SK-N-MC (cell line): ENCODE measurements around the gene BMPR1B.
"Not testable (repeated sequence)": the region's sequence is repeated elsewhere in the genome, so short reads cannot be mapped to it uniquely, and the experiment has no call there.

ENCODE experiments used
- DNase-seq: peaks from one replicate; pipeline ENCODE4 v3.0.0-alpha.2; 2011; ENCODE audit warnings: low read depth, low spot score
- H3K27ac ChIP-seq: fragments of 200-600 bp; sonication (generic); 2 replicates; pipeline ENCODE4 v1.5.1; 2016; ENCODE audit warnings: mixed run types
- H3K36me3 ChIP-seq: fragments of 200-600 bp; sonication (generic); 2 replicates; pipeline ENCODE4 v1.6.1; 2017; ENCODE audit warnings: antibody characterized with exemption, low read length, mixed read lengths; ENCODE audit not compliant: insufficient read depth
- H3K4me3 ChIP-seq: fragments of 200-600 bp; sonication (generic); 2 replicates; pipeline ENCODE4 v1.5.1; 2016
- H3K9ac ChIP-seq: fragments of 200-600 bp; sonication (generic); 2 replicates; pipeline ENCODE4 v1.8.0; 2017; ENCODE audit warnings: mixed run types, mixed read lengths; ENCODE audit not compliant: insufficient read length
- H3K9me3 ChIP-seq: fragments of 200-600 bp; sonication (generic); 2 replicates; pipeline ENCODE4 v1.6.1; 2017; ENCODE audit warnings: low read depth, mild to moderate bottlenecking, antibody characterized with exemption, low read length, moderate library complexity, mixed read lengths
- EZH2 ChIP-seq: fragments of 200-600 bp; sonication (generic); IDR thresholded peaks from one replicate; pipeline ENCODE4 v1.6.1; 2017; ENCODE audit warnings: antibody characterized with exemption
- FOXP2 ChIP-seq: optimal IDR thresholded peaks from 2 replicates; pipeline ENCODE3; 2011; ENCODE audit warnings: mild to moderate bottlenecking, moderate library complexity; ENCODE audit not compliant: insufficient read depth; ENCODE audit errors: extremely low read length, control extremely low read depth
- POLR2AphosphoS5 ChIP-seq: IDR thresholded peaks from 2 replicates; pipeline ENCODE4 v1.6.1; 2012; ENCODE audit warnings: mild to moderate bottlenecking, low read depth, low read length, borderline replicate concordance

Gene BMPR1B

GRCh38 chr4:95165926-95166524, 408.3 kb downstream of the BMPR1B start:
- DNase-seq = peak; percentile 57
- Histone ChIP-seq H3K4me3 (no peak overlapping the region), H3K9ac (no peak overlapping the region)

GRCh38 chr4:95167805-95168204, 410.1 kb downstream of the BMPR1B start:
- no peak for TF ChIP-seq EZH2
- DNase-seq = no peak
- H3K9me3 ChIP-seq = no peaks in the 10 kb centered on the region

More at GRCh38 chr4:95165926-95166524, 408.3 kb downstream of the BMPR1B start:
- Histone ChIP-seq H3K27ac (no peak overlapping the region), H3K9me3 (no peaks in the 10 kb centered on the region), H3K36me3 (no peaks in the 10 kb centered on the region)
- no peak for TF ChIP-seq FOXP2
- TF ChIP-seq POLR2AphosphoS5 = no peak
- TF ChIP-seq EZH2 = no peak

GRCh38 chr4:95170176-95170575, 412.4 kb downstream of the BMPR1B start:
- H3K9ac ChIP-seq = no peak overlapping the region
- no peaks in the 10 kb centered on the region for H3K36me3 ChIP-seq
- H3K27ac ChIP-seq = no peak overlapping the region
- no peak for TF ChIP-seq FOXP2
- no peak for TF ChIP-seq POLR2AphosphoS5
- TF ChIP-seq EZH2 = no peak
- no peaks in the 10 kb centered on the region for H3K9me3 ChIP-seq
- H3K4me3 ChIP-seq = no peak overlapping the region
- no peak for DNase-seq

More at GRCh38 chr4:95167805-95168204, 410.1 kb downstream of the BMPR1B start:
- Histone ChIP-seq H3K36me3 (no peaks in the 10 kb centered on the region), H3K4me3 (no peak overlapping the region), H3K9ac (no peak overlapping the region), H3K27ac (no peak overlapping the region)

GRCh38 chr4:95171377-95171776, 413.6 kb downstream of the BMPR1B start:
- H3K9ac ChIP-seq = not testable (repeated sequence)

GRCh38 chr4:95178938-95179337, 421.2 kb downstream of the BMPR1B start:
- no peaks in the 10 kb centered on the region for H3K9me3 ChIP-seq
- H3K9ac ChIP-seq = no peak overlapping the region
- no peaks in the 10 kb centered on the region for H3K36me3 ChIP-seq
- H3K4me3 ChIP-seq = no peak overlapping the region
- no peak overlapping the region for H3K27ac ChIP-seq
- no peak for DNase-seq
- TF ChIP-seq EZH2 (no peak), POLR2AphosphoS5 (no peak), FOXP2 (no peak)

More at GRCh38 chr4:95171377-95171776, 413.6 kb downstream of the BMPR1B start:
- not testable (repeated sequence) for H3K9me3 ChIP-seq, H3K27ac ChIP-seq, H3K36me3 ChIP-seq, H3K4me3 ChIP-seq, DNase-seq

GRCh38 chr4:95180531-95181242, 422.9 kb downstream of the BMPR1B start:
- Histone ChIP-seq H3K27ac (no peak overlapping the region), H3K9ac (no peak overlapping the region), H3K9me3 (no peaks in the 10 kb centered on the region), H3K36me3 (no peaks in the 10 kb centered on the region), H3K4me3 (no peak overlapping the region)
- no peak for DNase-seq
- TF ChIP-seq POLR2AphosphoS5 (no peak), EZH2 (no peak), FOXP2 (no peak)

- H3K27ac ChIP-seq = no peak overlapping the region
- H3K4me3 ChIP-seq = no peak overlapping the region
- H3K36me3 ChIP-seq = no peaks in the 10 kb centered on the region
- H3K9me3 ChIP-seq = no peaks in the 10 kb centered on the region
- H3K9ac ChIP-seq = no peak overlapping the region
- TF ChIP-seq POLR2AphosphoS5 = no peak
- TF ChIP-seq FOXP2 = no peak
- no peak for TF ChIP-seq EZH2
- no peak for DNase-seq
These were observed 423.7 kb downstream of the BMPR1B start for GRCh38 chr4:95181243-95181995.

- no peak overlapping the region for H3K9ac ChIP-seq
- no peaks in the 10 kb centered on the region for H3K9me3 ChIP-seq
- TF ChIP-seq POLR2AphosphoS5 (no peak), FOXP2 (no peak), EZH2 (no peak)
- no peaks in the 10 kb centered on the region for H3K36me3 ChIP-seq
- no peak for DNase-seq
- no peak overlapping the region for H3K27ac ChIP-seq
- no peak overlapping the region for H3K4me3 ChIP-seq
These were observed 424.2 kb downstream of the BMPR1B start for GRCh38 chr4:95181996-95182306.
